Stimulated activated naive CD8-positive, alpha-beta T cell treated with anti-CD3 and anti-CD28 coated beads, Interleukin-15, Interleukin-2, amounts not matched to agents 100 U/mL and 50 U/mL, for 24 hours (primary cell): ENCODE results near the gene RETN.
A peak's percentile ranks its signal among the peaks of the same experiment; 100 is the strongest.
"Not testable (repeated sequence)": the region's sequence is repeated elsewhere in the genome, so short reads cannot be mapped to it uniquely, and the experiment has no call there.

Source experiments
- ATAC-seq: fragments of 150-1000 bp; cut with Tn5 transposase; one replicate; pipeline ENCODE4 v1.10.0; 2021
- DNase-seq: peaks from one replicate; pipeline ENCODE4 v3.0.0; 2021

The RETN gene

DNA sequence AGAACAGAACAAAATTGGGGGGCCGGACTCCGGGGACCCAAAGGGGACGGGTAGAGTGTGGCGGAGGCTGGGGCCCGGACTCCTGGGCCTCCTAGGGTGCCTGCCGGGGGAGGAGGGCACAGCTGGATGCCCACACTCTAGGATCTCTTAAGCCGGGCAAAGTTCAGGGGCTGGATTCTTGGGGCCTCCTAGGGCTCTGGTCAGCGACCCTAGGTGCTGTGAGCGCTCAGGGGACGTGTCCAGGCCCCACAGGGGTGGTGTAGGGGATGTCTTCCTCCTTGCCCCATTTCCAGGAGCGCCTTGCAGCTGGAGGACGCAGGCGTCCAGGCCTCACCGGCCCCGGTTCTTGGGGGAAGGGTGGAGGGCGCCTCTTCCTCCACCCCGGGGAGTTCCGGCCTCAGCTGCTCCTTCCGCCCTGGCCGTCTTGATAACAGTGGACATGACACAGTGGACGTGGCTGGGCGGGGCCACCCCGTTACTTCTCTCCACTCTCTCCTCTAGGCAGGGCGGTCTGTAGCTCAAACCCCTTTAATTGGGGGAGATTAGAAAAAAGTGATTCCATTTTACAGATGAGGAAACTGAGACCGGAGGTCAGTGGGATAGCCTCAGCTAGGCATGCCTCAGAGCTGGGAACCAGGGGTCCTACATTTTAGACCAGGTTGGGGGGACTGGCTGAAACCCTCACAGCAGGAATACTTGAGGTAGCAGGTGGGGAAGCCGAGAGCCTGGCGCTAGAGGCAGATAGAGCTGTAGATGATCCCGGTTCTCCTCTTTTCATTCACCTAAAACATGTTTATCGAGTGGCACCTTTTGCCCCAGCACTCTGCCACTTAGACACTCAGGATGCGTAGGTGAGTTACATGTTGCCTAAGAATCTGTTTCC is 31.2 kb upstream of the RETN start:
- DNase-seq = peak; percentile 27
- ATAC-seq = peak; percentile 6

DNA sequence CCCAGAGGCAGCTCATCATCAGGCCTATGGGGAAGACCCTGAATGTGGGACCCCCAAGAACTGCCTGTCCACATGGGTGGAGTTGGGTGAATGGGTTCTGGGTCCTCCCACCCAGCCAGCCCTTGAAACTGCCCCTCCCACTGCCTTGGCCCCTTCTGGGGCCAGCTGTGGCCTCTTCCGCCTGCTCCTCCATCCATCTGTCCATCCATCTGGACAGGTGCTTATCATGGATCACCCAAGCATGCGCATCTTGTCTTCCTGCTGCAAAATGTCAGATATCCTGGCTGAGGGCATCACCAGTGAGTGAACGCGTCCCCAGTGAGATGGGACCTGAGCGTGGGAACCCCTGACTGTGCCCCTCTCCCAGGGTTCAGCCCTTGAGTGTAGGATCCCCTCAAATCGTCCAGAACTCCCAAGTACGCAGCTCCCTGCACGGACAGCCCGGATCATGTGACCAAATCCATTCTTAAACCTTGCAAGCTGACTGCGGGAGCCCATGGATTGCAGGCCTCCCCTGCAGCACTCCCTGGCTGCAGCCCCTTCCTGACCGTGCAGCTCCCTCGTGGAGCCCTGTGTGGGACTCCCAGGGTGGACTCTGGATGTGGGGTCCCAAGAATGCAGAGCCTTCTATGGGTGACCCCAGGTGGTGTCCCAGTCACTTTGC is 29.9 kb upstream of the RETN start:
- DNase-seq = no peak
- ATAC-seq = no peak

DNA sequence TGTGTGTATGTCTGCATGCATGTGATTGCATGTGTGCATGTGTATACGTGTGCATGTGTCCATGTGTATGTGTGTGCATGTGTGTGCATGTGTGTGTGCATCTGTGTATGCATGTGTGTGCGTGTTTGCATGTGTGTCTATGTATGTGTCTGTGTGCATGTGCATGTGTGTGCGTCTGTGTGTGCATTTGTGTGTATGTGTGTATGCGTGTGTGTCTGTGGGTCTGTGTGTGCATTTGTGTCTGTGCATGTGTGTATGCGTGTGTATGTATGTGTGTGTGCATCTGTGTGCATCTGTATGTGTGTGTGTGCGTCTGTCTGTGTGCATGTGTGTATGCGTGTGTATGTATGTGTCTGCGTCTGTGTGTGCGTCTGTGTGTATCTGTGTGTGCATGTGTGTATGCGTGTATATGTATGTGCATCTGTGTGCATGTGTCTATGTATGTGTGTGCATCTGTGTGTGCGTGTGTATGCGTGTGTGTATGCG is 28.9 kb upstream of the RETN start:
- ATAC-seq = no peak
- no peak for DNase-seq

DNA sequence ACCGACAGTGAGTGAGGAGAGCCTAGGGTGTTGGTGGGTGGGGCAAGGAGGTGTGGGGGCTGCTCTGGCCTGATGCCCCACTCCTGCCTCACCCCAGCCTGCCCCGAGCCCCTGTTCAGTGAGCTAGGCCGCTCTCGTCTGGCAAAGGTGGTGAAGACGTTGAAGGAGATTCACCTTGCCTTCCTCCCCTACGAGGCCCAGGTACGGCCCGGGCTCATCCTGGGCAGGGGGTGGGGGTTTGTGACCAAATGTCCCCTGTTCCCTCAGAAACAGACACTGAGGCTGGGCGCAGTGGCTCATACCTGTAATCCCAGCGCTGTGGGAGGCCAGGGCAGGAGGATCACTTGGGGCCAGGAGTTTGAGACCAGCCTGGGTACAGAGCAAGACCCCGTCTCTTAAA is 28.0 kb upstream of the RETN start:
- DNase-seq = no peak
- no peak for ATAC-seq

DNA sequence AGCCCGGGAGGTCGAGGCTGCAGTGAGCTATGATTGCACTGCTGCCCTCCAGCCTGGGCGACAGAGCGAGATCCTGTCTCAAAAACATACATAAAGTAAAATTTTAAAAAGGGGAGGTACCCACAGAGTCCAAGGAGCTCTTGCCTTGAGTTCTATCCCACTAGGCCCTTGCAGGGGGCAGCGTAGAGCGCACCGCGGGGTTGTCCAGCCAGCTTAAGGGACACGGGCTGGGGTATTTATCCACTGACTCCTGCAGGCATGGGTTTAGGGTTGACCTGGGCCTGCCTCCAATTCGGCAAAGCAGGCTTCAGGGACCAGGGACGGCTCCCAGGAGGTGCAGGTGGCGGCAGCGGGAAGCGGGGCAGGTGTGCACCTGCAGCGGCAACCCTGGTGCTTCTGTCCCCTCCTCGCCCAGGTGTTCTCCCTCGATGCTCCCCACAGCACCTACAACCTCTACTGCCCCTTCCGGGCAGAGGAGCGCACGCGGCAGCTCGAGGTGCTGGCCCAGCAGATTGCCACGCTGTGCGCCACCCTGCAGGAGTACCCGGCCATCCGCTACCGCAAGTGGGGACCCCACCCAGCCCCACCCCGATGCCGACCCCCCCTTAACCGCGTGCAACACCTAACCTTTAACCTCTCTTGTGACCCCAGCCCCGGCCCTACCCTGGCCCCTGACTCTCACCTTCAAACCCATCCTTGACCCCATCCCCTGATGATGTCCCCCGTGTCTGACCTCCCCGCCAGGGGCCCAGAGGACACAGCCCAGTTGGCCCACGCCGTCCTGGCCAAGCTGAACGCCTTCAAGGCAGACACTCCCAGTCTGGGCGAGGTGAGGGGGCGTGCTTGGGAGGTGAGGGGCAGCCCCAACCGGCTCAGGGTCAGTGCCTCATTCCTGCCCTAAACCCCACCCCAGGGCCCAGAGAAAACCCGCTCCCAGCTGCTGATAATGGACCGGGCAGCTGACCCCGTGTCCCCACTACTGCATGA is 27.3 kb upstream of the RETN start:
- no peak for ATAC-seq
- DNase-seq = no peak

DNA sequence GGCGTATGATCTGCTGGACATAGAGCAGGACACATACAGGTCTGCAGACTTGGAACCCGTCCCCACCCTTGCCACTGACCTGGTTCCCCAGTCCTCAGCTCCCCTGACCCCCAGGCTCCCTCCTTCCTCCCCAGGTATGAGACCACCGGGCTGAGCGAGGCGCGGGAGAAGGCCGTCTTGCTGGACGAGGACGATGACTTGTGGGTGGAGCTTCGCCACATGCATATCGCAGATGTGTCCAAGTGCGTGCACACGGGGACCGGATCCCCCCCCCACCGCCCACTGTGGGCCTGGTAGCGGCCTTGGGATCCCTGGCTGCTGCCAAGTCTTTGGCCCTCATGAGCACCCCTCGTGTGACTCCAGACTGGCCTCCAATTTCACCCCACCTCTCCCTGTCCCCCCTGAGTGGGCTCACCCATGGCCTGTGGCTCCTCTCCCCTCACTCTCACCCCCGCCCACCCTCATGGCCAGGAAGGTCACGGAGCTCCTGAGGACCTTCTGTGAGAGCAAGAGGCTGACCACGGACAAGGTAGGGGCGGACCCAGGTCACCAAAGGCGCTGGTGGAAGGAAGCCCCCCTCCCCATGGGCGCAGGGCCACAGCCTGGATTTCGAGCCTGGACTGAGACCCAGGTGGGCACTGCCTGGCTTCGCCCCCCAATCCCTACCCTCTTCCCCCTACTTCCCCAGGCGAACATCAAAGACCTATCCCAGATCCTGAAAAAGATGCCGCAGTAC is 26.4 kb upstream of the RETN start:
- DNase-seq (no peak), ATAC-seq (no peak)

DNA sequence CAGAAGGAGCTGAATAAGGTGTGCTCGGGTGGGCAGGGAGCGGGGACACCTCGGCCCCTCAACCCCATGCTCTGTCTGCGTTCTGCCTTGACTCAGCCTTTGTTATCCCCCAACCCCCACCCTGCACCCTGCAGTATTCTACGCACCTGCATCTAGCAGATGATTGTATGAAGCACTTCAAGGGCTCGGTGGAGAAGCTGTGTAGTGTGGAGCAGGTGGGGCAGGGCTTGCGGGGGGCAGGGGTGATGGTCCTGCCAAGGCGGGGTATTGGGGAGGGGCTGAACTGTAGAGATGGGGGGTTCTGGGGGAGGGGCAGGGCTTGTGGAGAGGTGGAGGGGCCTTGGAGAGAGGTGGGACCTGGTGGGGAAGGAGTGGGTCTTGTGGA is 25.8 kb upstream of the RETN start:
- no peak for DNase-seq
- ATAC-seq = no peak

DNA sequence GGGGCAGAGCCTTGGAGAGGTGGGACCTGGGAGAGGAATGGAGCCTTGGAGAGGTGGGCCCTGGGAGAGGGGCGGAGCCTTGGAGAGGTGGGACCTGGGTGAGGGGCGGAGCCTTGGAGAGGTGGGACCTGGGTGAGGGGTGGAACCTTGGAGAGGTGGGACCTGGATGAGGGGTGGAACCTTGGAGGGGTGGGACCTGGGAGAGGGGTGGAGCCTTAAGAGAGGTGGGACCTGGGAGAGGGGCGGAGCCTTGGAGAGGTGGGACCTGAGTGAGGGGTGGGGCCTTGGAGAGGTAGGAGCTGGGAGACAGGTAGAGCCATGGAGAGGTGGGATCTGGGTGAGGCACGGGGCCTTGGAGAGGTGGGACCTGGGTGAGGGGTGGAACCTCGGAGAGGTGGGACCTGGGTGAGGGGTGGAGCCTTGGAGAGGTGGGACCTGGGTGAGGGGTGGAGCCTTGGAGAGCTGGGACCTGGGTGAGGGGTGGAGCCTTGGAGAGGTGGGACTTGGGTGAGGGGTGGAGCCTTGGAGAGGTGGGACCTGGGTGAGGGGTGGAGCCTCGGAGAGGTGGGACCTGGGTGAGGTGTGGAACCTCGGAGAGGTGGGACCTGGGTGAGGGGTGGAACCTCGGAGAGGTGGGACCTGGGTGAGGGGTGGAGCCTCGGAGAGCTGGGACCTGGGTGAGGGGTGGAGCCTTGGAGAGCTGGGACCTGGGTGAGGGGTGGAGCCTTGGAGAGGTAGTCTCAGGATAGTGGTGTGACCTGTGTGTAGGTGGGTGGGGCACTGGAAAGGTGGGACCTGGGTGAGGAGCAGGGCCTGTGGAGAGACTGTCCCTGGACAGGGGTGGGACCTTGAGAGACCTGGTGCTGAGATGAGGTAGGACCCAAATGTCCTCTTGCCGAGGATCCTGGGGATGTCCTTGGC is 25.0 kb upstream of the RETN start:
- not testable (repeated sequence) for ATAC-seq
- DNase-seq = peak; percentile 28

DNA sequence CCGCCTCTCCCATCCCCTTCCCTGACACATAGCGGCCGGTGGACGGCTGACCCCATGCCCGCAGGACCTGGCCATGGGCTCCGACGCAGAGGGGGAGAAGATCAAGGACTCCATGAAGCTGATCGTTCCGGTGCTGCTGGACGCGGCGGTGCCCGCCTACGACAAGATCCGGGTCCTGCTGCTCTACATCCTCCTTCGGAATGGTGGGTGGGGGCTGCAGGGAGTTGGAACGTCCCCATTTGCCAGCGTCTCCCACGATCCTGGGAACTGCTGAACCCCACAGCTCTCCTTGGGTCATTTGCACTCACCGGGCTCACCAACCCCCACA is 24.3 kb upstream of the RETN start:
- ATAC-seq = no peak
- no peak for DNase-seq

DNA sequence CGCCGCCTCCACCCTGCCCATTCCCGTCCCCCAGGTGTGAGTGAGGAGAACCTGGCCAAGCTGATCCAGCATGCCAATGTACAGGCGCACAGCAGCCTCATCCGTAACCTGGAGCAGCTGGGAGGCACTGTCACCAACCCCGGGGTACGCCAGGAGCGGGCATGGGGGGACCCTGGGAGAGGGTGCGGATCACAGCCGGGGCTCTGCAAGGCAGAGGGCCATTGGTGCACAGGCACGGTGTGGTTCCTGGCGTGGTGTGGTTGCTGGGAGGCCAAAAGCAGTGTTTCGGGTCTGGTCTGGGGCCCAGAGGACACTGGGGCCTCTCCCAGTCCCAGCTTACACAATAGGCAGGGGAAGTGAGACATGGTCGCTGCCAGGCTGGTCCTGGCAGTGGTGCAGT is 23.7 kb upstream of the RETN start:
- DNase-seq = no peak
- ATAC-seq = no peak

DNA sequence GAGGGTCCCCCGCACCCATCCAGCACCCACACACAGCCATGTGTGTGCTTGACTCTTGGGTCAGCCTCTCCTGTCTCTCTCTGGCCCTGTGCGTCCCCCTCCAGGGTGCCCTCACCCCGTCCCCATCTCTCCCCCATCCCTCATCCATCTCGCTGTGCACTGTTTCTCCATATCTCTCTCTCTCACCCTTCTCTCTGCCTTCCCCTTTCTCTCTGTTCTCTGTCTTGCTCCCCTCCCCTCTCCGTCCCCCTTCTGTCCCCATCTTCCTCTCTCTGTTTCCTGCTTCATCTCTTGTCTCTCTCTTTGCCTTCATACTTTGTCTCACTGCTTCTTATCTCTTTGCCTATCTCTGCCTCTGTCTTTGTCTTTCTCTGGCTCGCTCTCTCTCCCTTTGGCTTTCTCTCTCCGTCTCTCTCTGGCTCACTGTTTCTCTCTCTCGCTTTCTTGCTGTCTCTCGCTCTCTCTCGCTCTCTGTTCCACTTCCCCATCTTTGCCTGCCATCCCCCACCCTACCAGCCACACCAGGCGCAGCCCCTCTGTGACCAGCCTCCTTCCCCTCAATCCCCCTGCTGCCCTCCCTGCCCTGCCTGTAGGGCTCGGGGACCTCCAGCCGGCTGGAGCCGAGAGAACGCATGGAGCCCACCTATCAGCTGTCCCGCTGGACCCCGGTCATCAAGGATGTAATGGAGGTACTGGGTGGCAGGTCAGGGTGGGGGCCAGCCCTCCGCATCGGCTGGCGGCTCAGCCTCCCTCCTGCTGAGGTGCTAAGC is 23.0 kb upstream of the RETN start:
- no peak for DNase-seq
- ATAC-seq = no peak

DNA sequence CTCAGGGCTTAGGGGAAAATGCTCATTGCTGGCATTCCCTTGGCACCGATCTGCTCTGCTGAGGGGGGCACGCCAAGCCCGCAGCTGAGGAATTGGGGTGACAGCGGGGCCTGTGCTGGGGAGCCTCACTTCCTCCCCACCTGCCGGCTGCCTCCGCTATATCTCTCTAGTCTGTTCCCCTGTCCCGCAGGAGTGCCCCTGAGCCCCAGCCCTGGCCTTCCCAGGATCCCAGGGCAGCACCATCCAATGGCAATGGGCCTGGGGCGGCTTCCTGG is 22.5 kb upstream of the RETN start:
- DNase-seq (no peak), ATAC-seq (no peak)

DNA sequence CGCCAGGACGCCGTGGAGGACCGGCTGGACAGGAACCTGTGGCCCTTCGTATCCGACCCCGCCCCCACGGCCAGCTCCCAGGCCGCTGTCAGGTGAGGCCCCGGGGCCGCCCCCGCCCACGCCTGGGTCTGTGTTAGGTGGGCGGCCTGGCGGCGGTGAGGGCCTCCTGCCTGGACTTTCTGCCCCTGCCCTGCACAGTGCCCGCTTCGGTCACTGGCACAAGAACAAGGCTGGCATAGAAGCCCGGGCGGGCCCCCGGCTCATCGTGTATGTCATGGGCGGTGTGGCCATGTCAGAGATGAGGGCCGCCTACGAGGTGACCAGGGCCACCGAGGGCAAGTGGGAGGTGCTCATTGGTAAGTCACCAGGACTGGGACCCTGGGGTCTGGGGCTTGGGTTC is 21.7 kb upstream of the RETN start:
- no peak for ATAC-seq
- no peak for DNase-seq

DNA sequence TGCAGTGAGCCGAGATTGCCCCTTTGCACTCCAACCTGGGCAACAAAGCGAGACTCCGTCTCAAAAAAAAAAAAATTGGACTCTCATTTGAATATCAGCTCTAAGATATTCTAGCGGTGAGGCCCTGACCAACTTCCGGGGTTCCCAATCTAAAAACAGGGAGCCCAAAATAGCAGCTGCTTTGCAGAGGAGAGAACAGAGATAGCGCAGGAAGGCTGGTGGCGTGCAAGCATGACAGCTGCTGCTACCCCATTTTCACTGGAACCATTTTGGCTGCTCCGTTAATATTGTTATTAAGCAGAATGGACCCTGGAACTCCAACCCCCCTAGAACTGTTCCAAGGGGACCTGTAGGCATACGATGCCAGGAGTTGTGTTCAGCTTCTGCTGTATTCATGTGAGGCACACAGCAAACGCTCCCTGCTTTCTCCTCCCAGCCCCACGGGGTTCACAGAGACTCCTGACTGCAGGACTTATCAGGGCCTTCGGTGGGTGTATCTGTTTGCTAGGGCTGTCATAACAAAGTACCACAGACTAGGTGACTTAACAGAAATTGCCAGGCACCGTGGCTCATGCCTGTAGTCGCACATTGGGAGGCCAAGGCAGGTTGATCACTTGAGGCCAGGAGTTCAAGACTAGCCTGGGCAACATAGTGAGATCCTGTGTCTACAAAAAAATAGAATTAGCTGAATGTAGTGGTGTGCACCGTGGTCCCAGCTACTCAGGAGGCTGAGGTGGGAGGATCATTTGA is 20.4 kb upstream of the RETN start:
- ATAC-seq = no peak
- DNase-seq = no peak

DNA sequence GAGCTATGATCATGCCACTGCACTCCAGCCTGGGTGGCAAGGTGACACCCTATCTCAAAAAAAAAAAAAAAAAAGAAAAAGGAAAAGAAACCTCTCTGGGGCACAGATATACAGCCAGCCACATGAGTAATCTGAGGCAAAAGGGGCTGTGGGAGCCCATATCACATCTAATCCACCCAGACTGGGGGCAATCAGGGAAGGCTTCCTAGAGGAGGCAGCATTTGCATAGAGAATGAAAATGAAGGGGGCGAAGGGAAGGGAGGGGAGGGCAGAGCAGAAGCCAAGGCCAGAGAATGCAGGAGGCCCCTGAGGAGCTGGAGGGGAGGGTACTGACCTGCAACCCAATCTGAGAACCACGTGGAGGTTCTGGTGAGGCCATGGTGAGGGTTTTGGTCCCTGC is 18.7 kb upstream of the RETN start:
- no peak for ATAC-seq
- no peak for DNase-seq

DNA sequence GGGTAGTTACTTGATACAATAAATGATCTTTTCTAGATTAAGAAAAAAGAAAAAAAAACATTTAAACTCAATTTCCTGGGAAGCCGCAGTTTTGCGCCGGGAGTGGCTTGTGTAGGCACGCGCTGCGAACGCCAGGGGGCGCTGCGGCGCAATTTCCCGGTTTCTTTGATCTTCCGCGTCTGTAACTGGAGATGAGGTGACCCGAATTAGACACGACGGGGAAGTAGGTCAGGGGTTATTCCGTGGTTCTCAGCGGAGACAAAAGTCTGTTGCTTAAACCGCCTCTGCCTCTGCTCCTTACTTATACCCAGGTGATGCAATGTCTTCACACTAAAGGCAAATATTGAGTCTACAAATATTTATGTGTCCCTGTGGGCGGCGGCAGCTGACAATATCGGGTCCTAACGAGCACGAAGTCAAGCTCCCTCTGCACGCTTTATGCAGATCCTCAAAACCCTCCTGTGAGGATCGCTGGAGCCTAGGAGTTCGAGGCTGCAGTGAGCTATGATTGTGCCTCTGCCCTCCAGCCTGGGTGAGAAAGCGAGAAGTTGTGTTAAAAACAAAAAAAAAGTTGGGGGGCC is 16.7 kb upstream of the RETN start:
- peak; percentile 88 for DNase-seq
- ATAC-seq = peak; percentile 73

DNA sequence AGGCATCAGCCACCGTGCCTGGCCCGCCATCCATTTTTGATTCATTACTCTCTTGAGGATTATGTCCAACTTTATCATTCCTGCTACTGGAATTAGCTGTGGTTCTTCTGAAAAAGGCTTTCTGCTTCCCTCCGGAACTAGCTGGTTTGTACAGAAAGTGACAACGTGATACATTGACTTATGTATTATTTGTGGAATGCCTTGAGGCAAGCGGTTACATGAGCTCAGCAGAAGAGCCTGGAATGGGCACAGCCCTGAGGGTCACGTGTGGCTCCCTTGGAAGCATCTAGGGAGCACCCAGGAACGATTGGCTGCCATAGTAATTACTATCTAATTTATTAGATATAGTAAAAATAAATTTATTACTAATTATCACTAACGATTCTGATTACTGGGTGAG is 14.4 kb upstream of the RETN start:
- ATAC-seq (no peak), DNase-seq (no peak)

DNA sequence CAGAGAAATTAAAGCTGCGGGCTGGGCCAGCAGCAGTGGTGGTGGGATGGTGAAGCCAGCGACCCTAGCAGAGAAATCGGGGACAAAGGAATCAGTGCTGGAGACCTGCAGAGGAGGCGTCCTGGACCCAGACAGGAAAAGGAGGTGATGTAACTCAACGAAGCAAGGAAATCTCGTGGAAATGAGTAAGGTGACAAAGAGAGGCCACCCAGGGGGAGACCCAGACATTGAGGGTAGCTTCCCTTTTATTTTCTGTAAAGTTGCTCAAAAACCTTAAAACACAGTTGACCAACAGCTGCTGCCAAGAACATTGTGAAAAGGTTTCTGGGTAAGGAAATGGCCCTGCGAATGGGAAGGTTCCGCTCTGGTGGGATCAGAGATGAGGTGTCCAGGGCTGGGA is 13.3 kb upstream of the RETN start:
- no peak for DNase-seq
- ATAC-seq = no peak

DNA sequence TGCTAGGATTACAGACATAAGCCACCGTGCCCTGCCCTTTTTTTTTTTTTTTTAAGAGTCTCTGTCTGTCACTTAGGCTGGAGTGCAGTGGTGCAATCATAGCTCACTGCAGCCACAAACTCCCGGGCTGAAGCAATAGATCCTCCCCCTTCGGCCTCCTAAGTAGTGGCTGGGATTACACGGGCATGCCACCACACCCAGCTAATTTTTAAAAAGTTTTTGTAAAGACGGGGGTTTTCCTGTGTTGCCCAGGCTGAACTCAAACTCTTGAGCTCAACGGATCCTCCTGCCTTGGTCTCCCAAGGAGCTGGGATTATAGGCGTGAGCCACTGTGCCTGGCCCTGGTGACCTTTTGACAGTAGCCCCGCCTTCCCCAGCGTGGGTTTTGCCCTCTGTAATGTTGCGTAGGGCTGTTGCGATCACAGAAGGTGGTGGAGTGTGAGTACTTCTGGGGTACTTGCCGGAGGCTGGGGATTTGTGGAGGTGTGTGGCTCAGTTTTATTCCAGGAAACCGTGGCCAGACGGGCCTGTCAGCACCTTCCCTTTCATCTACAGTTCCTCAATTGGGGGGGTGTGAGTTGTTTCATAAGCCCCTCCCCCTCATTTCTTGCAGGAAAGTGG is 11.6 kb upstream of the RETN start:
- ATAC-seq (peak; percentile 84), DNase-seq (peak; percentile 74)
